Astrocyte of the spinal cord (primary cell): ENCODE data around the gene RIC3.

ENCODE experiments used
- DNase-seq: peaks from one replicate; pipeline ENCODE4 v3.0.0; 2011; ENCODE audit warnings: low read depth, low spot score
- H3K4me3 ChIP-seq: 2 replicates; pipeline ENCODE4 v1.5.1; 2011; ENCODE audit warnings: low read depth, mild to moderate bottlenecking, low read length, moderate library complexity
- in situ Hi-C: cut with HindIII; loops from 2 replicates; pipeline ENCODE4 v1.10.0; 2017; ENCODE audit warnings: low sequenced_read_pairs
- TF ChIP-seq, protein P1 (sequence below): IDR thresholded peaks from 2 replicates; pipeline ENCODE4 v1.5.1; 2012; ENCODE audit warnings: low read depth, mild to moderate bottlenecking, low read length, inconsistent platforms

Gene RIC3

DNA sequence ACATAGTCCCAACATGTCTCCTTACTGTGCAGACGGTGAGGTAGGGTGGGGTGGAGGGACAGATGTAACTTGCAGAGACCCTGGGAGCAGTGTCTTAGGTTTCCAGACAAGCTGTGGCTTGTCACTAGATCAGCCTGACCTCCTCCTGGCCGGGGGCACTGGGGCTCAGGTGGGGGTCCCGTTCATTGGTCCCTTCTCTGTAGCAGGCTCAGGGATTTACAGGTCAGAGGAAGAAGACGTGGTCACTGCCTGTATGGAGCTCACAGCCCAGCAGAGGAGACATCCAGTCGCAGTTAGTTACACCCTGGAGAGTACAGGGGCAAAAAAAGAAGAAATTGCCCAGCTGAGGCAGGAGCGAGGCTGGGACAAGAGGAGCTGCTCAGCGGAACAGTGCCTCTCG, 109.8 kb downstream of the RIC3 start:
- in situ Hi-C loops: no loop called here
- TF ChIP-seq, protein P1, sequence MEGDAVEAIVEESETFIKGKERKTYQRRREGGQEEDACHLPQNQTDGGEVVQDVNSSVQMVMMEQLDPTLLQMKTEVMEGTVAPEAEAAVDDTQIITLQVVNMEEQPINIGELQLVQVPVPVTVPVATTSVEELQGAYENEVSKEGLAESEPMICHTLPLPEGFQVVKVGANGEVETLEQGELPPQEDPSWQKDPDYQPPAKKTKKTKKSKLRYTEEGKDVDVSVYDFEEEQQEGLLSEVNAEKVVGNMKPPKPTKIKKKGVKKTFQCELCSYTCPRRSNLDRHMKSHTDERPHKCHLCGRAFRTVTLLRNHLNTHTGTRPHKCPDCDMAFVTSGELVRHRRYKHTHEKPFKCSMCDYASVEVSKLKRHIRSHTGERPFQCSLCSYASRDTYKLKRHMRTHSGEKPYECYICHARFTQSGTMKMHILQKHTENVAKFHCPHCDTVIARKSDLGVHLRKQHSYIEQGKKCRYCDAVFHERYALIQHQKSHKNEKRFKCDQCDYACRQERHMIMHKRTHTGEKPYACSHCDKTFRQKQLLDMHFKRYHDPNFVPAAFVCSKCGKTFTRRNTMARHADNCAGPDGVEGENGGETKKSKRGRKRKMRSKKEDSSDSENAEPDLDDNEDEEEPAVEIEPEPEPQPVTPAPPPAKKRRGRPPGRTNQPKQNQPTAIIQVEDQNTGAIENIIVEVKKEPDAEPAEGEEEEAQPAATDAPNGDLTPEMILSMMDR: no peak
- no peak overlapping the region for H3K4me3 ChIP-seq
- DNase-seq: no peak

GRCh38 chr11:8058216-8058615, 110.6 kb downstream of the RIC3 start:
- H3K4me3 ChIP-seq: no peak overlapping the region
- in situ Hi-C loops: no loop called here
- DNase-seq: no peak
- TF ChIP-seq, protein P1: no peak

- DNase-seq: no peak
- TF ChIP-seq, protein P1: no peak
- in situ Hi-C loops: no loop called here
- no peak overlapping the region for H3K4me3 ChIP-seq
These were observed 111.9 kb downstream of the RIC3 start for GRCh38 chr11:8056810-8057463.
